Mucosa of stomach (tissue), 1 donor: ENCODE measurements around the gene MAD1L1.

Experiments used
- H3K27me3 ChIP-seq: one replicate; pipeline ENCODE4 v1.7.0; 2013; ENCODE audit warnings: mild to moderate bottlenecking, low read length; ENCODE audit not compliant: control insufficient read depth, insufficient read depth
- H3K36me3 ChIP-seq: one replicate; pipeline ENCODE4 v1.7.0; 2013; ENCODE audit warnings: low read length; ENCODE audit not compliant: control insufficient read depth, insufficient read depth
- H3K4me1 ChIP-seq: one replicate; pipeline ENCODE4 v1.7.0; 2013; ENCODE audit warnings: mild to moderate bottlenecking, low read length; ENCODE audit not compliant: control insufficient read depth, insufficient read depth
- H3K4me3 ChIP-seq: one replicate; pipeline ENCODE4 v1.7.0; 2013; ENCODE audit warnings: low read length
- H3K9ac ChIP-seq: one replicate; pipeline ENCODE4 v1.7.0; 2013; ENCODE audit warnings: mild to moderate bottlenecking, low read length, moderate library complexity
- H3K9me3 ChIP-seq: one replicate; pipeline ENCODE4 v1.7.0; 2013; ENCODE audit warnings: mild to moderate bottlenecking, low read length, moderate library complexity; ENCODE audit not compliant: control insufficient read depth
- donor health status: Pancreatic carcinoma.

MAD1L1 gene

GRCh38 chr7:1851721-1852516 lies 380.8 kb downstream of the MAD1L1 start:
- Histone ChIP-seq H3K9me3 (no peaks in the 10 kb centered on the region), H3K4me1 (peaks cover 4% of the 10 kb centered on the region), H3K4me3 (no peak overlapping the region), H3K27me3 (no peaks in the 10 kb centered on the region), H3K36me3 (no peaks in the 10 kb centered on the region), H3K9ac (no peak overlapping the region)

GRCh38 chr7:1850976-1851571 lies 381.7 kb downstream of the MAD1L1 start:
- peaks cover 4% of the 10 kb centered on the region for H3K4me1 ChIP-seq
- H3K4me3 ChIP-seq = no peak overlapping the region
- no peaks in the 10 kb centered on the region for H3K27me3 ChIP-seq
- H3K36me3 ChIP-seq = no peaks in the 10 kb centered on the region
- no peaks in the 10 kb centered on the region for H3K9me3 ChIP-seq
- no peak overlapping the region for H3K9ac ChIP-seq

- Histone ChIP-seq H3K4me3 (no peak overlapping the region), H3K36me3 (no peaks in the 10 kb centered on the region), H3K4me1 (peaks cover 4% of the 10 kb centered on the region), H3K9me3 (no peaks in the 10 kb centered on the region), H3K9ac (no peak overlapping the region), H3K27me3 (no peaks in the 10 kb centered on the region)
Observed at GRCh38 chr7:1850111-1850975, 382.4 kb downstream of the MAD1L1 start.

- H3K4me1 ChIP-seq = peaks cover 4% of the 10 kb centered on the region
- H3K27me3 ChIP-seq = no peaks in the 10 kb centered on the region
- H3K9me3 ChIP-seq = no peaks in the 10 kb centered on the region
- H3K4me3 ChIP-seq = no peak overlapping the region
- no peaks in the 10 kb centered on the region for H3K36me3 ChIP-seq
- H3K9ac ChIP-seq = no peak overlapping the region
Observed at GRCh38 chr7:1849351-1850041, 383.2 kb downstream of the MAD1L1 start.

GRCh38 chr7:1848911-1849311 lies 383.8 kb downstream of the MAD1L1 start:
- peaks cover 3% of the 10 kb centered on the region for H3K4me1 ChIP-seq
- H3K27me3 ChIP-seq = no peaks in the 10 kb centered on the region
- no peaks in the 10 kb centered on the region for H3K9me3 ChIP-seq
- H3K4me3 ChIP-seq = no peak overlapping the region
- H3K36me3 ChIP-seq = no peaks in the 10 kb centered on the region
- H3K9ac ChIP-seq = no peak overlapping the region

- Histone ChIP-seq H3K9ac (no peak overlapping the region), H3K9me3 (no peaks in the 10 kb centered on the region), H3K4me3 (no peak overlapping the region), H3K36me3 (no peaks in the 10 kb centered on the region), H3K27me3 (no peaks in the 10 kb centered on the region), H3K4me1 (no peaks in the 10 kb centered on the region)
Observed at GRCh38 chr7:1848013-1848640, 384.6 kb downstream of the MAD1L1 start.

GRCh38 chr7:1847260-1848001 lies 385.3 kb downstream of the MAD1L1 start:
- no peaks in the 10 kb centered on the region for H3K27me3 ChIP-seq
- H3K4me1 ChIP-seq = no peaks in the 10 kb centered on the region
- no peak overlapping the region for H3K9ac ChIP-seq
- no peak overlapping the region for H3K4me3 ChIP-seq
- no peaks in the 10 kb centered on the region for H3K9me3 ChIP-seq
- no peaks in the 10 kb centered on the region for H3K36me3 ChIP-seq

GRCh38 chr7:1846331-1847065 lies 386.2 kb downstream of the MAD1L1 start:
- Histone ChIP-seq H3K9me3 (no peaks in the 10 kb centered on the region), H3K4me1 (no peaks in the 10 kb centered on the region), H3K27me3 (no peaks in the 10 kb centered on the region), H3K9ac (no peak overlapping the region), H3K36me3 (no peaks in the 10 kb centered on the region), H3K4me3 (no peak overlapping the region)

- Histone ChIP-seq H3K36me3 (no peaks in the 10 kb centered on the region), H3K4me3 (no peak overlapping the region), H3K4me1 (no peaks in the 10 kb centered on the region), H3K9ac (no peak overlapping the region), H3K27me3 (no peaks in the 10 kb centered on the region), H3K9me3 (no peaks in the 10 kb centered on the region)
Observed at GRCh38 chr7:1845536-1846311, 387.0 kb downstream of the MAD1L1 start.

GRCh38 chr7:1844951-1845390 lies 387.8 kb downstream of the MAD1L1 start:
- H3K9me3 ChIP-seq = no peaks in the 10 kb centered on the region
- no peak overlapping the region for H3K4me3 ChIP-seq
- H3K36me3 ChIP-seq = no peaks in the 10 kb centered on the region
- H3K4me1 ChIP-seq = no peaks in the 10 kb centered on the region
- no peak overlapping the region for H3K9ac ChIP-seq
- no peaks in the 10 kb centered on the region for H3K27me3 ChIP-seq
